Upper lobe of left lung (tissue), 4 donors: Measurements from ENCODE around the gene SCARB2.

Experiments used
- CTCF ChIP-seq, 6 experiments: fragments of 450-650 bp in 4 of 6; fragments of 200-600 bp in 2 of 6; sonication (generic) in 2 of 6; IDR thresholded peaks; one replicate each; pipeline ENCODE4 v1.5.1; 2016 to 2019; ENCODE audit warnings: antibody characterized with exemption in 6 of 6
- EP300 ChIP-seq, 4 donors: sonication (generic); formaldehyde crosslinking; IDR thresholded peaks; one replicate each; pipeline ENCODE4 v1.5.1; 2017; ENCODE audit warnings: antibody characterized with exemption in 4 of 4, control low read depth in 2 of 4
- POLR2A ChIP-seq, 4 donors: fragments of 450-650 bp; IDR thresholded peaks; one replicate each; pipeline ENCODE4 v1.5.1; 2016 to 2017; ENCODE audit warnings: antibody characterized with exemption in 4 of 4, mild to moderate bottlenecking in 2 of 4
- POLR2AphosphoS5 ChIP-seq, 2 donors: sonication (generic); formaldehyde crosslinking; IDR thresholded peaks; one replicate each; pipeline ENCODE4 v1.5.1; 2017; ENCODE audit warnings: antibody characterized with exemption in 2 of 2

DNA sequence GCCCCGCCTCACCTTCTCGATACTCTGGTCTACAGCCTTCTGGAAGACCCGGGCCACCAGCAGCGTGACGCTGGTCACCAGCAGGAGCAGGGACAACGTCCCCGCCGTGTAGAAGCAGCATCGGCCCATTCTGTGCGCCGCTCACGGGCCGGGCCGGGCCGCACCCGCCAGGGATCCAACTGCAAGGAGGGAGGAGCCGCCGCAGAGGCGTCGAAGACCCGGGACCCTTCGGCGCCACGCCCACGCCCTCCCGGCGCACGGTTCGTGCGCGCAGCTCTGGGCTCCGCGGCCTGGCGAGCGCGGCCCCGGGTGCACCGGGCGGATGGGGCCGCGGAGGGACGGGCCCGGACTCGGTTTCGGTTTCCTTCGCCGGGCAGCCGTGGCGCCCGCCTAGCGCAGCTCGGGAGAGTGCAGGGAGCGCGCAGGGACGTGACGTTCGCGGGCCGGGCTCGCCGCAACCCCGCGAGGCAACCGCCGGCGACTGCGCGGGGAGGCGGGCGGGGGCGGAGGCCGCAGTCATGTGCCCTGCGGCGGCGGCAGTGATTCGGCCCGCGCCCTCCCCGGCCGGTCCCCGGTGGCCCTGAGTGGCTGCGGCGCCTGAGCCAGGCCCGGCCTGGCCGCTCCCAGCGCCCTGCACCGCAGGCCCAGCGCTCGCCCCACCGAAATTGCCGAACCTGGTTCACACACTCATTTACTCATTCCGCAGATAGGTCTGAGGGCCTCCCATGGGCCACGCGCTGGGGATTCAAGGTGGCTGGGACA, at the start of gene SCARB2:
- peak in 3 of 4 donors; percentile 69 to 96 (median 85) for TF ChIP-seq POLR2A (IDR thresholded peaks at IDR 0.05)
- peak in 3 of 6 experiments; percentile 13 to 32 (median 15) for TF ChIP-seq CTCF (IDR thresholded peaks at IDR 0.05)
- TF ChIP-seq POLR2AphosphoS5 (IDR thresholded peaks at IDR 0.05) = peak in 1 of 2 donors; percentile 82
- peak in 1 of 4 donors; percentile 29 for TF ChIP-seq EP300 (IDR thresholded peaks at IDR 0.05)
